ENCODE measurements around the gene CAPZB.

CAPZB gene

GRCh38 chr1:19324665-19324990 lies 160.7 kb downstream of the CAPZB start:
- FAIRE-seq = no peak

- no peak for FAIRE-seq
Observed at GRCh38 chr1:19323987-19324664, 161.2 kb downstream of the CAPZB start.

GRCh38 chr1:19322481-19322880 lies 162.9 kb downstream of the CAPZB start:
- no peak for FAIRE-seq

GRCh38 chr1:19321071-19321470 lies 164.3 kb downstream of the CAPZB start:
- no peak for FAIRE-seq

- no peak for FAIRE-seq
Observed at GRCh38 chr1:19319196-19319595, 166.1 kb downstream of the CAPZB start.

- no peak for FAIRE-seq
Observed at GRCh38 chr1:19317126-19317910, 168.0 kb downstream of the CAPZB start.

GRCh38 chr1:19315378-19316198 lies 169.8 kb downstream of the CAPZB start:
- FAIRE-seq = no peak

- FAIRE-seq = no peak
Observed at GRCh38 chr1:19313961-19314882, 171.1 kb downstream of the CAPZB start.

GRCh38 chr1:19313636-19313959 lies 171.7 kb downstream of the CAPZB start:
- FAIRE-seq = no peak

- no peak for FAIRE-seq
Observed at GRCh38 chr1:19312782-19313635, 172.3 kb downstream of the CAPZB start.

GRCh38 chr1:19311931-19312781 lies 173.2 kb downstream of the CAPZB start, which contains the start of the genes AKR7A2 and SLC66A1:
AKR7A2 (minus strand) TSS chr1:19312144; CDS start chr1:19312124, 20 bp downstream.
SLC66A1 (plus strand) TSS chr1:19312326; CDS start chr1:19317678, 5,352 bp downstream.
- FAIRE-seq = no peak

- no peak for FAIRE-seq
Observed at GRCh38 chr1:19311503-19311930, 173.8 kb downstream of the CAPZB start.

GRCh38 chr1:19310720-19311502 lies 174.4 kb downstream of the CAPZB start:
- no peak for FAIRE-seq

- no peak for FAIRE-seq
Observed at GRCh38 chr1:19310061-19310460, 175.3 kb downstream of the CAPZB start.

GRCh38 chr1:19309123-19309813 lies 176.1 kb downstream of the CAPZB start:
- no peak for FAIRE-seq

- FAIRE-seq = no peak
Observed at GRCh38 chr1:19308509-19308907, 176.8 kb downstream of the CAPZB start.

GRCh38 chr1:19307794-19308508 lies 177.4 kb downstream of the CAPZB start:
- no peak for FAIRE-seq

GRCh38 chr1:19306941-19307340 lies 178.4 kb downstream of the CAPZB start:
- no peak for FAIRE-seq
